ENCODE results near the gene UBE3A. TPM values are rescaled to one million over a fixed set of nuclear protein-coding genes. Genes with fewer than 3 reads are reported as not detected.
"Not testable (repeated sequence)": the region's sequence is repeated elsewhere in the genome, so short reads cannot be mapped to it uniquely, and the experiment has no call there.

The UBE3A gene
- total RNA-seq, 4 donors from 2014 or later: 56.9 to 79.2 (median 65.7) TPM

DNA sequence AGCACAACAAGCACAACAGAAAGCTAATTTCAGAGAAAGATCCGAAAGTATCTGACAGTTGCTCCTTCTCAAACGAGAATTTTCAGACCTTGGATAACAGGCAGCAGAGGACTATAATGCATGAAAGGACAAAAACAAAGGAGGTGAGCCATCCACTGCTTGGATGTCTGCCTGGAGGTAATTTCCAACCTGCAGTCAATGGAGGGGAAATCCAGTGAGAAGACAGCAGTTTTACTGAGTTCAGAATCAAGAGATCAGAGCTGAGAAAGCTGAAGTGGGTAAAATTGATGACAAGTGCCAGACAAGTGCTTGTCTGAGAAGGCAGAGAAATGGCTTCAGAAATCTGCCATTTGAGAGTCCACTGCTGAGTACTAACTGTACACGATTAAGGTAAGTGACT lies 22.1 kb downstream of the UBE3A start:
- H3K4me3 ChIP-seq (ENCODE audit: low read depth, poor library complexity, severe bottlenecking): no peak overlapping the region
- TF ChIP-seq, protein P1, sequence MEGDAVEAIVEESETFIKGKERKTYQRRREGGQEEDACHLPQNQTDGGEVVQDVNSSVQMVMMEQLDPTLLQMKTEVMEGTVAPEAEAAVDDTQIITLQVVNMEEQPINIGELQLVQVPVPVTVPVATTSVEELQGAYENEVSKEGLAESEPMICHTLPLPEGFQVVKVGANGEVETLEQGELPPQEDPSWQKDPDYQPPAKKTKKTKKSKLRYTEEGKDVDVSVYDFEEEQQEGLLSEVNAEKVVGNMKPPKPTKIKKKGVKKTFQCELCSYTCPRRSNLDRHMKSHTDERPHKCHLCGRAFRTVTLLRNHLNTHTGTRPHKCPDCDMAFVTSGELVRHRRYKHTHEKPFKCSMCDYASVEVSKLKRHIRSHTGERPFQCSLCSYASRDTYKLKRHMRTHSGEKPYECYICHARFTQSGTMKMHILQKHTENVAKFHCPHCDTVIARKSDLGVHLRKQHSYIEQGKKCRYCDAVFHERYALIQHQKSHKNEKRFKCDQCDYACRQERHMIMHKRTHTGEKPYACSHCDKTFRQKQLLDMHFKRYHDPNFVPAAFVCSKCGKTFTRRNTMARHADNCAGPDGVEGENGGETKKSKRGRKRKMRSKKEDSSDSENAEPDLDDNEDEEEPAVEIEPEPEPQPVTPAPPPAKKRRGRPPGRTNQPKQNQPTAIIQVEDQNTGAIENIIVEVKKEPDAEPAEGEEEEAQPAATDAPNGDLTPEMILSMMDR (IDR thresholded peaks at IDR 0.05): no peak
- no peak for TF ChIP-seq POLR2A (IDR thresholded peaks at IDR 0.05)
- intact Hi-C loops (cut with DNase I; ENCODE audit: low total_unique reads): no loop called here
- WGBS, 2 donors: 57 to 67% methylated on average over 3 of the region's 3 CpGs
- no peak for DNase-seq (ENCODE audit: low spot score in 2 of 2)

DNA sequence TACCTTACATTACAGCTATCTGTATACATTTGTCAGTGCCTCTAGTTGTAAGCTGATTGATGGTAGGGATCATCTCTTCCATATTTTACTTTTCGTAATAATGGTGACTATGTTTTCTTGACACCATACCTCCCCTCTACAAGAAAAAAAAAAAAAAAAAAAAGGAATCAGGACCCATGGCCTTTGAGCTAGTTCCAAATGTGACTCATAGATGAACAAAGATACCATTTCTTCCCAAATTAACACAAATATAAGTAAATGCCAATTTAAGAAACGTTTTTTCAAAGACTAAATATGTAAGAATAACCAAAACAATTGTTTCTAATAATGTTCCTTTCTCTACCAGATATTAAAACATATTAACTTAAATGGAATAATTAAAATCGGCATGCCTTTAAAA lies 23.1 kb downstream of the UBE3A start:
- 71 to 74% methylated on average over 3 of the region's 3 CpGs for WGBS, 2 donors
- H3K4me3 ChIP-seq (ENCODE audit: low read depth, poor library complexity, severe bottlenecking): no peak overlapping the region
- TF ChIP-seq, protein P1 (IDR thresholded peaks at IDR 0.05): no peak
- TF ChIP-seq POLR2A (IDR thresholded peaks at IDR 0.05): no peak
- DNase-seq (ENCODE audit: low spot score in 2 of 2): no peak
- intact Hi-C loops (cut with DNase I; ENCODE audit: low total_unique reads): no loop called here

DNA sequence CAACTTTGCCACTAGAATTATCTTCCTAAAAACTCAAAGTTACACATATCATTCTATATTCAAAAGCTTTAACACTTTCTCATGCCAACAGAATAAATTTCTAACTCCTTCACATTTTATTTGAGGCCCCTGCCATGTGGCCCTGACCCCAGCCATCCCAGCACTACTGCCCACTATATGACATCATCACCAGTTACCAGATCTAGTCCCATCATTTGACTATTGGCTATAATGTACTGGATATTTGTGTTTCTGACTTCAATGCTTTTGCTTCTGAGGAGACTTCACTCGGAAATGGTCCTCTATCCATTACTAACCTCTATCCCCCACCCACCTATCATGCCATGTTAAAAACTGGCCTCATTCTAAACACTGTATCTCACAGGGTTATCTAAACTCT lies 23.6 kb downstream of the UBE3A start:
- intact Hi-C loops (cut with DNase I; ENCODE audit: low total_unique reads): no loop called here
- TF ChIP-seq POLR2A (IDR thresholded peaks at IDR 0.05): no peak
- TF ChIP-seq, protein P1 (IDR thresholded peaks at IDR 0.05): no peak
- WGBS, 2 donors: 94 to 96% methylated on average over 1 of the region's 1 CpG
- DNase-seq (ENCODE audit: low spot score in 2 of 2): no peak
- no peak overlapping the region for H3K4me3 ChIP-seq (ENCODE audit: low read depth, poor library complexity, severe bottlenecking)

DNA sequence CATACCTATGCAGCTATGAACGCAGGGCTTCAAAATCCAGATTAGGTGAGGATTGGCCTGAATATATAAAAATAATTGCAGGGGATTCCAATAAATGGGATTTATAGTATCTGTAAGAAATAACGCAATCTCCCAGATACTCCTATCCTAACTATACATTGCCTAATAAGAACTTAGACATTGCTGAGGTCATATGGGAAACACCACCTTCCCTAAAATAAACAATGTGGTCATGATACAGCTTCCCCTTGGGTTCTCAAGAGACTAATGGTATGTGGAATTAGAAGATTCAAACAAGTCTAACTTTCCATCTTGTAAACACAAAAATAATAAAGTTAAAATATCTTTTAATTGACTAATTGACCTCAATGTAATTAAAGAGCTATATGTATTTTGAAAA lies 28.2 kb downstream of the UBE3A start:
- 92 to 93% methylated on average over 2 of the region's 2 CpGs for WGBS, 2 donors
- TF ChIP-seq, protein P1 (IDR thresholded peaks at IDR 0.05): no peak
- TF ChIP-seq POLR2A (IDR thresholded peaks at IDR 0.05): no peak
- DNase-seq (ENCODE audit: low spot score in 2 of 2): no peak

DNA sequence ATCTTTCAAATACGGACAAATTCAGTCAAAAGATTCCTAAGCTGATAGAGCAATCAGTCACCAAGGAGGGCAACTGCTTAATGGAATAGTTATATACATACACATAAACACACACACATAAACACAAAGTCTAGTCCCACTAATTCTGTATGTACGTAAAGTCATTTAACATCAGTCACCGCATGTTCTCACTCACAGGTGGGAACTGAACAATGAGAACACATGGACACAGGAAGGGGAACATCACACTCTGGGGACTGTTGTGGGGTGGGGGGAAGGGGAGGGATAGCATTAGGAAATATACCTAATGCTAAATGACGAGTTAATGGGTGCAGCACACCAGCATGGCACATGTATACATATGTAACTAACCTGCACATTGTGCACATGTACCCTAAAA lies 29.1 kb downstream of the UBE3A start:
- DNase-seq (ENCODE audit: low spot score in 2 of 2); intact Hi-C loops (cut with DNase I; ENCODE audit: low total_unique reads); H3K4me3 ChIP-seq (ENCODE audit: low read depth, poor library complexity, severe bottlenecking): not testable (repeated sequence)
- 57 to 77% methylated on average over 4 of the region's 4 CpGs for WGBS, 2 donors

More for the DNA sequence above, 28.2 kb downstream of the UBE3A start:
- no peak overlapping the region for H3K4me3 ChIP-seq (ENCODE audit: low read depth, poor library complexity, severe bottlenecking)
- intact Hi-C loops (cut with DNase I; ENCODE audit: low total_unique reads): no loop called here

DNA sequence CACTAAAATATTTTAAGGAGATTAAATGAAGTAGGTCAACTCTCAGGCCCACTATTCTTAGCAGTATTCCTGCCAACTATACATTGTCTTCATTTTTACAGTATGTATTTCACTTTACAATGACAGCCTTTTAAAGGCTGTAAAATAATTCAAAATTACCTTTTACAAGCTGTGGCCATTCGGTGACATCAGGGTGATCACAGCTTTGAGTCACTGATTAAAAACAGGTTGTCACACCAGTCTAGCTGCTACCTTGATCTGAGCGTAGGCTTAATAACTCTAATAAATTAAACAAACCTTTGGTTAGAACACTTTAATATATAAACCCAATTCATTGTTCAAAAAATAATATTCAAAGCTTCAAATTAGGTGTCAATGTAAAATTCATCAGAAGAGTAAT lies 29.9 kb downstream of the UBE3A start:
- no peak for TF ChIP-seq POLR2A (IDR thresholded peaks at IDR 0.05)
- TF ChIP-seq, protein P1 (IDR thresholded peaks at IDR 0.05): no peak
- H3K4me3 ChIP-seq (ENCODE audit: low read depth, poor library complexity, severe bottlenecking): no peak overlapping the region
- DNase-seq (ENCODE audit: low spot score in 2 of 2): no peak
- 46 to 54% methylated on average over 2 of the region's 2 CpGs for WGBS, 2 donors
- intact Hi-C loops (cut with DNase I; ENCODE audit: low total_unique reads): no loop called here

Measured in lower leg skin (tissue), 4 donors.